Measurements from ENCODE around the gene LCN1.
"Not testable (repeated sequence)": the region's sequence is repeated elsewhere in the genome, so short reads cannot be mapped to it uniquely, and the experiment has no call there.

Gene LCN1

DNA sequence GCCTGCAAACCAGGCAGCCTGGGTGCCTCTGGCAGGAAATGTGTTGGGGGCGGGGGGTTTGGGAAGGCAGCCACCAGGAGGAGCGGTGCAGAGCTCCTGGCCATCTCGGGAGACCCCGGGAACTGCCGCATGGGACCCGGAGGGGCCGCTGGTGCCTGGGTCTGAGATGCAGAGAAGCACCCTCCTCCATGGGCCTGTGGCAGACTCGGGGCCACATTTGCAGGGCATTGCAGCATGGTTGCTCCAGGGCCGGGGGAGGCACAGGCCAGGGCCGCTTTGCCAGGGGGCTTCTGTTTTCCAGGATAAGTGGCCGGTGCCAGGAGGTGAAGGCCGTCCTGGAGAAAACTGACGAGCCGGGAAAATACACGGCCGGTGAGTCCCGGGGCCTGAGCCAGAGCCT, 1.7 kb downstream of the LCN1 start:
- DNase-seq (ENCODE audit: low spot score): no peak

DNA sequence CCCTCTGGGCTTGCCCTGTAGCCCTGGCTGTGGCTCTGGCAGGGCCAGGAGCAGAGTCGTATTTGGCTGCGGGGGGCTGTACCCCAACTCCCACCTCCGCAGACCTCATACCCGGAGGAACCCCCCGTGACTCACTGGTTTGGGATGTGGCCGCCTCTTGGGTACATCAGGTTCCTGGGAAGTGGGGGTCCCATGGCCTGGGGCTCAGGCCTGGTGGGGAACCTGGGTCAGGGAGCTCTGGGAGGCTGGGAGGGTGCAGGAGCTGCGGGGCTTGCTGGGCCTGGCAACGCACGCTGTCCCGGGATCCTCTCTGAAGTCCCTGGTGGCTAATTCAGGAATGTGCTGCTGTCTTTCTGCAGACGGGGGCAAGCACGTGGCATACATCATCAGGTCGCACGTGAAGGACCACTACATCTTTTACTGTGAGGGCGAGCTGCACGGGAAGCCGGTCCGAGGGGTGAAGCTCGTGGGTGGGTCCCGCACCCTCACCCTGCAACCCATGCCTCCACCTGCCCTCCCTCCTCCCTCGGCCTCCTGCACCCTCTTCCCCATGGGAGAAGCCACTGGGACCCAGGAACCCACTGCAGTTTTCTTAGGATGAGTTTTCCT, 2.4 kb downstream of the LCN1 start:
- DNase-seq (ENCODE audit: low spot score): no peak

- no peak for DNase-seq (ENCODE audit: low spot score)
Measured at GRCh38 chr9:135524130-135524861, 3.1 kb downstream of the LCN1 start.

DNA sequence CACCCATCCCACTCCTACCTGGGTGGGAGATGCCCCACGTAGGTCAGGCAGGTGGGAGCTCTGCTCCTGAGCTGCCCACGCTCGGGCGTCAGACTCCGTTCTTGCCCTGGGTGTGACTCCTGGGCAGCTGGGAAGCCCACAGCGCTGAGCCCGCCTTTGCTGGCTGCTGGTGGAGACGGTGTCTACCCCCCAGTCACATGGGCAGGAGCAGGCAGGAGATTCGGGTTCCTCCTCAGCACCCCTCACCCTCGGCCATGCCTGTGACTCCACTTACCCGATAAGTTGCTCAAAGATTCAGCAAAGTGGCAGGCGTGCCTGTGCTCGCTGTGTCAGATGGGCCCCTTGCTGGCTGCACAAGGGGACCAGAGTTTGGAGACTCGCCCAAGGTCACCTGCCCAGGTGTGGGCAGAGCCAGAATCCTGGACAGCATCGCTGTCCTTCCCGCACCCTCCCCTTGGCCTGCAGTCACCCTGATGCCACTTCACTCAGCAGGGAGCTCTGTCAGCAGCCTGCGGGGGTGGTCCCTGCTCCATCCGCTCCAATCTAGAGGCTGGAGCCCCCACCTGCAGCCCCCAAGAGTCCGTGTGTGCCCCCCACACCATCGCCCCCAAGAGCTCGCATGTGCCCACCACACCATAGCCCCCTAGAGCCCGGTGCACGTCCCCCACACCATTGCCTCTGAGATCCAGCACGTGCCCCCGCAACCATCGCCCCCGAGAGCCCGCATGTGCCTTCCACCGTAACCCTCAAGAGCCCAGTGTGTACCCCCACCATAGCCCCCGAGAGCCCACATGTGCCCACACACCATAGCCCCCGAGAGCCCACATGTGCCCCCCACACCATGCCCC, 4.2 kb downstream of the LCN1 start:
- DNase-seq (ENCODE audit: low spot score): no peak

DNA sequence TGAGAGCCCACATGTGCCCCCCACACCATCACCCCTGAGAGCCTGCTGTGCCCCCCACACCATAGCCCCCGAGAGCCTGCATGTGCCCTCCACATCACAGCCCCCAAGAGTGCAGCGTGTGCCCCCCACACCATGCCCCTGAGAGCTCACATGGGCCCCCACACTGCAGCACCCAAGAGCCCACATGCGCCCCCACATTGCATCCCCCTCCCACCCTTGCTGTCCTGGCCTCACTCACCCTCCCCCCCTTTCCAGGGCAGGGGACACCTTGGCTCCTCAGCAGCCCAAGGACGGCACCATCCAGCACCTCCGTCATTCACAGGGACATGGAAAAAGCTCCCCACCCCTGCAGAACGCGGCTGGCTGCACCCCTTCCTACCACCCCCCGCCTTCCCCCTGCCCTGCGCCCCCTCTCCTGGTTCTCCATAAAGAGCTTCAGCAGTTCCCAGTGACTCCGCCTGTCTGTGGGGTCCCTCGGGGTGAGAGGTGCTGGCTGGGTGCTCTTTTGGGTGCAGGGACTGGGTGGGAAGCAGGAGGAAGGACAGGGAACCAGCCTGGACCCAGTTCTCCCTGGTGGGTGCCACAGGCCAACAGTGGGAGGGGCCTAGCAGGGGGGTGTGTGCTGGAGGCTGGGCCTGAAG, 5.0 kb downstream of the LCN1 start:
- no peak for DNase-seq (ENCODE audit: low spot score)

DNA sequence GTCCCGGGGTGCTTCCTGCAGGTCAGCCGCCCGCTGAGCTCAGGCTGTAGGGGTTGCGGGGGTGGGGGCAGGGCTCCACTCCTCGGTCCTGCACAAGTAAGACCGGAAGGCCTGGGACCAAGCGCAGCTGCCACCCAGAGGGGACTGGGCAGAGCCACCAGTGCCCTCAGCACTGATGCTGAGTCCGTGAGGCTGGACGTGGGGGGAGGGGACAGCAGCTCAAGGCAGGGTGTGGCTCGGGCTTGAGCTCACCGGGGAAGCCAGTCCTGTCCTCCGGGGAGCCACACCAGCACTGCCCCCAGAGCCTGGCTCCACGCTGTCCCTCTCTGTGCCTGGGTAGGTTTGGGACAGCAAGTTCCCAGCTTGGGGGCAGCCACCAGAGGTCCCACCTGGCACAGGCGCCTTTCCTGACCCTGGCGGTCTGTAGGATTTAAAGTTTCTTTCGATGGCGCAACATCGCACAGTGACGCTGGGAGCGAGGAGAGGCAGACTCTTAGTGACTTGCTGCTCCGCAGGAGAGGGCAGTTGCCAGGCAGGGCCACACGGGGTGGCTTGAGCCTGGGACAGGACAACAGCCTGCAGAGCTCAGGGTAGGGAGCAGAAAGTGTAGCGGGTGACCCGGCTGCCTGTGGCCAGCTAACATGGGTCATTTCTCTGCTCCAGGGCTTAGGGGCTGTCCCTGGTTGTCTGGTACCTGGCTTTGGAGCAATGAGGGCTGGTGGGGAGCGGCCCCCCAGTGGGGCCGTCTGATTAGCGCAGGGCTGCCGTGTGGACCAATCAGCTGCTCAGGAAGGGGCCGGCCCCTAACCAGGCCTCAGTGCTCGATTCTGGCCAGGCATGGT, 5.7 kb downstream of the LCN1 start:
- no peak for DNase-seq (ENCODE audit: low spot score)

DNA sequence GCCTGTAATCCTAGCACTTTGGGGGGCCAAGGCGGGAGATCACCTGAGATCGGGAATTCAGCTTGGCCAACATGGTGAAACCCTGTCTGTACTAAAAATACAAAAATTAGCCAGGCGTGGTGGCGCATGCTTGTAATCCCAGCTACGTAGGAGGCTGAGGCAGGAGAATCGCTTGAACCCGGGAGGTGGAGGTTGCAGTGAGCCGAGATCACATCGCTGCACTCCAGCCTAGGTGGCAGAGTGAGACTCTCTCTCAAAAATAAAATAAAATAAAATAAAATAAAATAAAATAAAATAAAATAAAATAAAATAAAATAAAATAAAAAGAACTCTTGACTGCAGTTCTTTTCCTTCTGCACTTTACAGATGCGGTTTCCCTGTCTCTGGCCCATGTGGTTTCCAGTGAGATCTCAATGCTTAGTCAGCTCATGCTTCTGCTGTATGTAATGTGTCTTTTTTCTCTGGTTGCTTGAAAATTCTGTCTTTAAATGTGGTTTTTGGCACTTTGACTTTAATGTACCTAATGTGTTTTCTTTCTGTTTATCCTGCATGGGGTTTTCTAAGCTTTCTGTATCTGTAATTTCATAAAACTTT, 7.7 kb downstream of the LCN1 start:
- DNase-seq (ENCODE audit: low spot score): not testable (repeated sequence)

- DNase-seq (ENCODE audit: low spot score): no peak
Measured at GRCh38 chr9:135530146-135530545, 8.9 kb downstream of the LCN1 start.

DNA sequence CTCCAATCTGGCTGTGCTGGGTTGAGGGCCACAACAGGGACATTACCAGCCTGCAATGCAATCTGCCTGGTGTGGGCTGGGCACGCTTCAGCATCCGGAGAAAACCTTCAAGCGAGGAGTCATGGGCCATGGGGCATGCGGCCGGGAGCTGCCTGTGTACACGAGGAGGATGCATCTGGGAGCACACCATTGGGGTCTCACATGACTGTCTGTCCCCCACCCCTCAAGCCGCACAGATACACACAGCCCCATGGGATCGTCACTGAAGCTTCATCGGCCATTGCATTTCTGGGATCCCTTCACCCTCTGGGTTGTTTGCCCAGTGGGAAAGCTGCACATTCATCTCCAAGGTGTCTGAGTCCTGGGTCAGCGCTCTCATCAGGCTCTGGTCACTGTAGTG, 9.9 kb downstream of the LCN1 start:
- no peak for DNase-seq (ENCODE audit: low spot score)

DNA sequence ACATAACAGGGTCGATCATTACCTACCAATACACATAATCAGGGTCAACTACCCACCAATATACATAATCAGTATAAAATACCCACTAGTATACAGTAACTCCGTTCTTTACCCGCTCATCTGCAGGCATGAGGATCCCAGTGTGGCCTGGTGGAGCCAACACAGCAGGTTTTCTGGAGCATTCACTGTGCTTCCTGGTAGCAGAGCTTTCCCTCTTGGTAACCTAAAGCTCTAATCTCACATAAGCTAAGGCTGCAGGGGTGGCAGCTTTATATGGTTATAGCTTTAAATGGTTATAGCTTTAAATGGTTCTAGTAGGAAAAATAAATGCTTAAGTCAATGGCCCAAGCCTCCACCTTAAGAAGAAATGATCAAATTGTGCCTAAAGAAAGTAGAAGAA, 11.9 kb downstream of the LCN1 start:
- no peak for DNase-seq (ENCODE audit: low spot score)

GRCh38 chr9:135533674-135534073, 12.4 kb downstream of the LCN1 start:
- no peak for DNase-seq (ENCODE audit: low spot score)

- not testable (repeated sequence) for DNase-seq (ENCODE audit: low spot score)
Measured at GRCh38 chr9:135534192-135534711, 13.0 kb downstream of the LCN1 start.

GRCh38 chr9:135534826-135535225, 13.6 kb downstream of the LCN1 start:
- DNase-seq (ENCODE audit: low spot score): not testable (repeated sequence)

GRCh38 chr9:135535631-135536030, 14.4 kb downstream of the LCN1 start:
- not testable (repeated sequence) for DNase-seq (ENCODE audit: low spot score)

DNA sequence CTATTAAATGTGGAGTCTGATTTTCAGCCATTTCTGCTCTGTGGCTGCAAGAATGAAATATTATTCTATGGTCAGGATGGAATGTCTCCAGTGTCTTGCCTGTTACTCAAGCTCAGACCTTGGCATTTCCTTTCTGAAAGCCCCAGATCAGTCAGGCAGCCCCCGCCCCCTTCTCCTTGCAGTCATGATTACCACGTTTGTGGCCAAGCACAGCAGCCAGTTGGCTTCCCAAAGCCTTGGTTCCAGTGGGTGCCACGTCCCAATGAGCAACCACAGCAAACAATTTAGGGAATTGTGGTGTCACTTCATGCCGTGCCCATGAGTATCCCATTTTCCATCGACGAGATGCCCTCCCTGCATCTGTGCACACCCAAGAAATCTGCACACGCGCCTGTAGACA, 15.0 kb downstream of the LCN1 start:
- no peak for DNase-seq (ENCODE audit: low spot score)

- DNase-seq (ENCODE audit: low spot score): not testable (repeated sequence)
Measured at GRCh38 chr9:135543262-135543894, 22.1 kb downstream of the LCN1 start.

DNA sequence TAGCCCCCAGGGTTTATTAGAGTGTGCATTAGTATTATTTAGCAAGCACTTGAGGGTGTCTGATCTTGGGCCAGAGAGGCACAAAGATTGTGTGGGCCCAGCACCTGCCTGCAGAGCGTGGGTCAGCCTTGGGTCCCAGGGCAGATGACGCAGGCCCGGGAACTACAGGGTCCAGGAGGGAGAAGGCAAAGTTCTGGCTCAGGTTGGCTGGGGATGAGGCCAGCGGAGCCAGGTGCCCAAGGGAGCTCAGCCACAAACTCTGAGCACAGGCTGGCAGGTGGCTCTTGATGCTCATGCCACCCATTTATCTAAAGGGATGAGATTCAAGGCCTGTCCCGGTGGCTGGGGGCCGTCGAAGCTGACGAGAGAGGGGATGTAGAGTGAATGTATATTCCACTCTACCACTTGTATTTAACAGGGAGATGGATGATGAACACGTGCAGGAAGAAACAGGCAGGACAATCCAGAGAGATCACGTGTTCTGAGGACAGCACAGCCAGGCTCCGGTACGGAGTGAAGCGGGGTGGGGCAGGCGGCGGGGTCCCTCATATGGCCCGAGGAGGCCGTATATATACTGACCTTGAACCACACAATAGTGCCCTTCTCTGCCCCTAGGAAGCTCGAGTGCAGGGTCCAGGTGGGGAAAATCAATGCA, 23.9 kb downstream of the LCN1 start:
- DNase-seq (ENCODE audit: low spot score): no peak

- not testable (repeated sequence) for DNase-seq (ENCODE audit: low spot score)
Measured at GRCh38 chr9:135545646-135546176, 24.5 kb downstream of the LCN1 start, which contains the start of gene OBP2A. Gene OBP2A, plus strand, starts transcription at chr9:135546126. Its CDS starts 55 bp downstream, at chr9:135546181.

Data from LoVo (cell line).